Activated naive CD8-positive, alpha-beta T cell treated with anti-CD3 and anti-CD28 coated beads, Interleukin-2, amount 10 ng/mL, durations not matched to agents 7 days and 5 days (primary cell): ENCODE data around the gene SLC7A14. TPM values are rescaled to one million over a fixed set of nuclear protein-coding genes. Genes with fewer than 3 reads are reported as not detected.

Experiments
- ATAC-seq: fragments of 150-1000 bp; cut with Tn5 transposase; one replicate; pipeline ENCODE4 v1.10.0; 2021; ENCODE audit warnings: low read depth, moderate library complexity
- POLR2A ChIA-PET: fragments of 350-600 bp; sonication (Branson Sonifier 250); formaldehyde crosslinking; loops from one replicate; lab custom pipeline; 2021; ENCODE audit warnings: antibody characterized with exemption; lab: Charles Lee
- DNase-seq: peaks from one replicate; pipeline ENCODE4 v3.0.0; 2021
- H3K27ac Mint-ChIP-seq: one replicate; pipeline ENCODE4 v1.8.0; 2022; ENCODE audit warnings: mild to moderate bottlenecking, mixed read lengths
- H3K27me3 Mint-ChIP-seq: one replicate; pipeline ENCODE4 v1.8.0; 2022; ENCODE audit warnings: mild to moderate bottlenecking, moderate library complexity, mixed read lengths
- H3K36me3 Mint-ChIP-seq: one replicate; pipeline ENCODE4 v1.8.0; 2021; ENCODE audit warnings: mild to moderate bottlenecking, mixed read lengths
- H3K4me1 Mint-ChIP-seq: one replicate; pipeline ENCODE4 v1.8.0; 2021; ENCODE audit warnings: mixed read lengths
- H3K4me3 Mint-ChIP-seq: one replicate; pipeline ENCODE4 v1.8.0; 2022; ENCODE audit warnings: mild to moderate bottlenecking, moderate library complexity, mixed read lengths
- H3K9me3 Mint-ChIP-seq: one replicate; pipeline ENCODE4 v1.8.0; 2021; ENCODE audit warnings: mixed read lengths
- total RNA-seq, 2 experiments: library from RNA; stranded (reverse); gene quantifications; one replicate each; pipeline ENCODE4 v1.2.3, GENCODE V29; 2021

Gene SLC7A14
- total RNA-seq, 2 experiments from 2014 or later: not detected

DNA sequence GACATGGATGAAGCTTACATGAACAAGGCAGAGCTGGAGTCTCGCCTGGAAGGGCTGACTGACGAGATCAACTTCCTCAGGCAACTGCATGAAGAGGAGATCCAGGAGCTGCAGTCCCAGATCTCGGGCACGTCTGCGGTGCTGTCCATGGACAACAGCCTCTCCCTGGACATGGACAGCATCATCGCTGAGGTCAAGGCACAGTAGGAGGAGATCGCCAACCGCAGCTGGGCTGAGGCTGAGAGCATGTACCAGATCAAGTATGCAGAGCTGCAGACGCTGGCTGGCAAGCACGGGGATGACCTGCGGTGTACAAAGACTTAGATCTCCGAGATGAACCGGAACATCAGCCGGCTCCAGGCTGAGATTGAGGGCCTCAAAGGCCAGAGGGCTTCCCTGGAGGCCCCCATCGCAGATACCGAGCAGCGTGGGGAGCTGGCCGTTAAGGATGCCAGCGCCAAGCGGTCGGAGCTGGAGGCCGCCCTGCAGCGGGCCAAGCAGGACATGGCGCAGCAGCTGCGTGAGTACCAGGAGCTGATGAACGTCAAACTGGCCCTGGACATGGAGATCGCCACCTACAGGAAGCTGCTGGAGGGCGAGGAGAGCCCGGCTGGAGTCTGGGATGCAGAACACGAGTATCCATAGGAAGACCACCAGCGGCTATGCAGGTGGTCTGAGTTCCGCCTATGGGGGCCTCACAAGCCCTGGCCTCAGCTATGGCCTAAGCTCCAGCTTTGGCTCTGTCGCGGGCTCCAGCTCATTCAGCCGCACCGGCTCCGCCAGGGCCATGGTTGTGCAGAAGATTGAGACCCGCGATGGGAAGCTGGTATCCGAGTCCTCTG is 89.6 kb downstream of the SLC7A14 start:
- DNase-seq: no peak
- Mint-ChIP-seq H3K4me1 (no peaks in the 10 kb centered on the region), H3K27ac (no peak overlapping the region), H3K27me3 (peaks cover 11% of the 10 kb centered on the region), H3K9me3 (no peaks in the 10 kb centered on the region), H3K36me3 (no peaks in the 10 kb centered on the region), H3K4me3 (no peak overlapping the region)
- ATAC-seq: no peak
- POLR2A ChIA-PET: no interaction called here

DNA sequence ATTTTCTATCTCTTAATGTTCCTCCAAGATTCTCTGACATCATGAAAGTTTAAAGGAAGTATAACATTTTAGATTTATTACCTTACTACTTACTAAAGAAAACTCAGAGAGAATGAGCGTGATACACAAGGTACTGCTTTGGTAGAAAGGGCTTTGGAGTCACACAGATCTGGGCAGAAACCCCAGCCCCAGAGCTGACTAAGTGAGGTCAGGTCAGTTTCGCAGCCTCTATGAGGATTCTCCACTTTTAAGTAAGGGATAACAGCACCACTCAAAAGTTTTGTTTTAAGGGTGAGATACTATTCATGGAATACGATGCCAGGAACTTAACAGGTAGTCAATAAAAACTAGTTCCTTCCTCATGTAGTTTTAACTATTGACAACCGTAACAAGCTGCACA is 91.1 kb downstream of the SLC7A14 start:
- Mint-ChIP-seq H3K27ac (no peak overlapping the region), H3K36me3 (no peaks in the 10 kb centered on the region), H3K27me3 (no peaks in the 10 kb centered on the region), H3K9me3 (no peaks in the 10 kb centered on the region), H3K4me1 (no peaks in the 10 kb centered on the region), H3K4me3 (no peak overlapping the region)
- ATAC-seq (no peak), DNase-seq (no peak)
- POLR2A ChIA-PET: no interaction called here

DNA sequence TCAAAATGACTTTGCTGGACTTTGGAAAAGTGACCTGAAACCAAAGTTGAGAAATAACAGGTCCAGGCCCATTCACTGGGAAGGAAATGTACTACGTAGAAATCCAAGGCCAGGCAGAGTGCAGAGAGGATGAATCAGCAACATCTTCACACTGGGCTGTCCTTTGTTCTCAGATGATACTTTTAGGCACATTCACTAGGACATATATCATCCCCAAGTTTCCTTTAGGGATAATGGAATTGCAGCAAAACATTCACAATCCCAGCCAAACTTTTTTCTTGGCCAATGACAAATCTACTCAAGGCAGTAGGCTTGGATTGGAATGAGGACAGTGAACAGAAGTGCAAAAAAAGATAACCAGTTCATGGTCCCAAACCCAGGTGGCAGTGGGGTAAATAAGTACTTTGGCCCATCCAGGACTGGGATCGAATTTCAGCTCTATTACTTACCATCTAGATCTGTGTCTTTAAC is 92.1 kb downstream of the SLC7A14 start:
- H3K27me3 Mint-ChIP-seq: no peaks in the 10 kb centered on the region
- POLR2A ChIA-PET: no interaction called here

DNA sequence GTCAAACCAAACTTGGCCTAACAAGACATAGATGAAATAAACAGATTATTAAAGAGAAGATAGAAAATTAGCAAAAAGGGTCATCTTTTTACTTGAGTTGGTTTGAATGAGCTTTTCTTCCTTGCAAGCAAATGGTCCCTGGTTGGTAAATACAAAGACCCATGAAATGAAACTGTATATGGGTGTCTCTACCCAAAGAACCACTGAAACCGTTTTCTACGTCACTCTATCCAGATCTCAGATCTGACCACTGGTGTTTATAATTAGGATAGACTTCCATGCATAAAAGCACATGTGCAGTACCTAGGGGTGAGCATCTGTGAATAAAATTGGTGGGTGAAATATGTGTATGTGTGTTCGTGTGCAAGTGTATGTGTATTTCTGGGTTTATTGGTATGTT is 94.0 kb downstream of the SLC7A14 start:
- Mint-ChIP-seq H3K4me1 (no peaks in the 10 kb centered on the region), H3K4me3 (no peak overlapping the region), H3K36me3 (no peaks in the 10 kb centered on the region), H3K27ac (no peak overlapping the region), H3K9me3 (no peaks in the 10 kb centered on the region), H3K27me3 (peaks cover 3% of the 10 kb centered on the region)
- no peak for DNase-seq
- no peak for ATAC-seq
- POLR2A ChIA-PET: no interaction called here

More for the DNA sequence above, 92.1 kb downstream of the SLC7A14 start:
- no peak overlapping the region for H3K27ac Mint-ChIP-seq
- H3K36me3 Mint-ChIP-seq: no peaks in the 10 kb centered on the region
- H3K9me3 Mint-ChIP-seq: no peaks in the 10 kb centered on the region
- DNase-seq (no peak), ATAC-seq (no peak)
- no peaks in the 10 kb centered on the region for H3K4me1 Mint-ChIP-seq
- H3K4me3 Mint-ChIP-seq: no peak overlapping the region

DNA sequence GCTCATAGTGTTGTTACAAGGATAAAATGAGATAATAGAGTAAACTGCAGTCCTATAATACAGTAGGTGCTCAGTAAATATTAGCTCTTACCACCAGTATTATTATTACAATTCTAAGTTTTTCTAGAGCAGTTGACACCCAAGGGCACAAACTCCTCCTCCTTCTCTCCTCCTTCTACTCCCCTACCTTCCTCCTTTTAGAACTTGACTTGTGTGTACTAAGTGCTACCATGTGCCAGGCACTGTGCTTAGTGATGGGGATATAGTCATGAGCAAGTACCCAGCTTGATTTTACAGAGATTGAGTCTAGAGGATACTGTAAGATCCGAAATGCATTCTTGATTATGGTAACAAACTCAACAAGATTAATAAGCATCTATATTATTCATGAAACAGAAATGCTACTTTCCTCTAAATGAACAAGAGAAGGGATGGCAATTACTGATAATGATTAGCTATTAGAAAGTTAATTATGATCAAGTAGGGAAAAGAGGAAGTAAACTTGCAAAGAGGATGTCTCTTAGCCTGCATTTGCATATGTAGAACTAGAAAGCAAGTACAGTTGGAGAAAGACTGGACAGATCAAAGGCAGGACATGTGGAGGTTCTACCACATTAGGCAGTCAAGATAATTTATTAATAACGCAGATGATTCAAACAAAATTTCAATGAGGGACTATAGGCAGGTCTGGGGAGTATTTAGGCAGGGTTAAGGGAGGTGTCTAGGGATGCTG is 94.9 kb downstream of the SLC7A14 start:
- H3K4me3 Mint-ChIP-seq: no peak overlapping the region
- POLR2A ChIA-PET: interaction anchor here (0.6 kb wide), 1 partner anchor 1113 kb away, joined by 4 read pairs; no protein-coding TSS in a partner anchor
- no peak for DNase-seq
- no peaks in the 10 kb centered on the region for H3K4me1 Mint-ChIP-seq
- H3K27ac Mint-ChIP-seq: no peak overlapping the region
- H3K27me3 Mint-ChIP-seq: peaks cover 10% of the 10 kb centered on the region
- no peaks in the 10 kb centered on the region for H3K9me3 Mint-ChIP-seq
- ATAC-seq: no peak
- H3K36me3 Mint-ChIP-seq: no peaks in the 10 kb centered on the region

DNA sequence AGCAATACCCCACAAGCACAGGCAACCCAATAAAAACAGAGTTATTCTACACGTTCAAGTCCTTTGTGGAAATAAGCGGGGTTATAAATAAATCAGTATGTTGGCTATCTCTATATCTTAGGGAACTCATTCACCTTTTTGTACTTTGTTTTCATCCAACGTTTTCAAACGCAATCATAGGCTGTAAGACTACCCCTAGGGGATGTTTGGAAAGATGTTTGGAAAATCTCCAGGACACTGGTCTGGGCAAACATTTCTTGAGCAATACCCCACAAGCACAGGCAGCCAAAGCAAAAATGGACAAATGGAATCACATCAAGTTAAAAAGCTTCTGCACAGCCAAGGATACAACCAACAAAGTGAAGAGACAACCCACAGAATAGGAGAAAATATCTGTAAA is 97.1 kb downstream of the SLC7A14 start:
- H3K4me1 Mint-ChIP-seq: no peaks in the 10 kb centered on the region
- H3K27ac Mint-ChIP-seq: no peak overlapping the region

DNA sequence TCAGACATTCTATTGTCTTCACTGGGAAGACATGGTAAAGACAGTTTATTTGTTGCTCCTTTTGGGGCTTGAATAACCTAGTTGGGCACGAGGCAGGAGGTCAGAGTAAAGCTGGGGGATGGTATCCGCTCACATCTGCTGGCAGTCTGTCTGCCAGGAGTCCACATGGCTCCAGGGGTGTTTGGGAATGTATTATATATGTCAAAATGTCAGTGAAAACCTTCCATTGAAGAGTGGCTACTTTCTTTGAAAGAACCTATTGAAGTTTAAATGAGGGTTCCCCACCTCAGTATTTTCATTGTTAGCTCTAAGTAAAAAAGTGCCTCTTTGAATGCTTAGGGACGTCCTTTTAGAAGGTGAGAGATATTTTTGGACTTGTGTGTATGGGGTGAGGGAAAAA is 98.8 kb downstream of the SLC7A14 start:
- H3K27me3 Mint-ChIP-seq: peaks cover 11% of the 10 kb centered on the region
- no peaks in the 10 kb centered on the region for H3K36me3 Mint-ChIP-seq
- H3K4me3 Mint-ChIP-seq: no peak overlapping the region
- POLR2A ChIA-PET: no interaction called here
- no peaks in the 10 kb centered on the region for H3K9me3 Mint-ChIP-seq
- ATAC-seq (no peak), DNase-seq (no peak)
- H3K4me1 Mint-ChIP-seq: no peaks in the 10 kb centered on the region
- no peak overlapping the region for H3K27ac Mint-ChIP-seq

More for the DNA sequence above, 97.1 kb downstream of the SLC7A14 start:
- ATAC-seq (no peak), DNase-seq (no peak)
- no peaks in the 10 kb centered on the region for H3K9me3 Mint-ChIP-seq
- H3K27me3 Mint-ChIP-seq: peaks cover 11% of the 10 kb centered on the region
- POLR2A ChIA-PET: no interaction called here
- no peak overlapping the region for H3K4me3 Mint-ChIP-seq
- H3K36me3 Mint-ChIP-seq: no peaks in the 10 kb centered on the region

DNA sequence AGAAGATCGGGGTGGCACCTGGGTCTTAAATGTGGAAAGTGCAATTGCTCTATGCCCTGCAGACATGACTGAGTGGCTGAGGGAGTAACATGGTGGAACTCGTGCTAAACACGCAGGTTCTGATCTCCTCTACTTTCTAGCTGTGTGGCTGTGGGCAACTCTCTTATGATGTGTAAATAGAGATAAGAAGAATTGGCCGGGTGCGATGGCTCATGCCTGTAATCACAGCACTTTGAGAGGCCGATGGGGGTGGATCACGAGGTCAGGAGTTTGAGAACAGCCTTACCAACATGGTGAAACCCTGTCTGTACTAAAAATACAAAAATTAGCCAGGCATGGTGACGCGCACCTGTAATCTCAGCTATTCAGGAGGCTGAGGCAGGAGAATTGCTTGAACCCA is 99.5 kb downstream of the SLC7A14 start:
- POLR2A ChIA-PET: no interaction called here
- no peak overlapping the region for H3K27ac Mint-ChIP-seq

DNA sequence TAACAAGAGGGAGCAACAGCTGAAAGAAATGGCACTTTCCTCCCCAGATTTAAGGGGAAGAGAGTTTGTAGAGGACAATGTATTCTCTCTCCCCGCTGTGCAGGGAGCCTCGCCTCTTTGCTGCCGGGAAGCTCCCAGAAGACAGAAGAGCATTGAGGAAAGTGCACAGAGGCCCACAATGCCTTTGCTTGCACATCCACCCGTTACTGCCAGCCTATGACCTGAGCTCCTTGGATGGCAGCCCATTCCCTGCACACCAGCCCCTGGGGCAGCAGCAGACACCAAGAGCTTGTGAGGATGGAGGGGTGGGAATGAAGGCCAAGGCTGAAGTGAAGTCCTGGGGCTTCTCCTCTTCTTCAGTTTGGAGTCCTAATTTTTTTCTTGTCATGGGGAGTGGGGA is 100.2 kb downstream of the SLC7A14 start:
- Mint-ChIP-seq H3K27me3 (peaks cover 11% of the 10 kb centered on the region), H3K36me3 (no peaks in the 10 kb centered on the region), H3K27ac (no peak overlapping the region), H3K9me3 (no peaks in the 10 kb centered on the region), H3K4me3 (no peak overlapping the region), H3K4me1 (no peaks in the 10 kb centered on the region)
- ATAC-seq (no peak), DNase-seq (no peak)
- POLR2A ChIA-PET: no interaction called here

More for the DNA sequence above, 99.5 kb downstream of the SLC7A14 start:
- DNase-seq (no peak), ATAC-seq (no peak)
- no peaks in the 10 kb centered on the region for H3K36me3 Mint-ChIP-seq
- no peaks in the 10 kb centered on the region for H3K4me1 Mint-ChIP-seq
- H3K27me3 Mint-ChIP-seq: peaks cover 11% of the 10 kb centered on the region
- H3K9me3 Mint-ChIP-seq: no peaks in the 10 kb centered on the region
- no peak overlapping the region for H3K4me3 Mint-ChIP-seq

DNA sequence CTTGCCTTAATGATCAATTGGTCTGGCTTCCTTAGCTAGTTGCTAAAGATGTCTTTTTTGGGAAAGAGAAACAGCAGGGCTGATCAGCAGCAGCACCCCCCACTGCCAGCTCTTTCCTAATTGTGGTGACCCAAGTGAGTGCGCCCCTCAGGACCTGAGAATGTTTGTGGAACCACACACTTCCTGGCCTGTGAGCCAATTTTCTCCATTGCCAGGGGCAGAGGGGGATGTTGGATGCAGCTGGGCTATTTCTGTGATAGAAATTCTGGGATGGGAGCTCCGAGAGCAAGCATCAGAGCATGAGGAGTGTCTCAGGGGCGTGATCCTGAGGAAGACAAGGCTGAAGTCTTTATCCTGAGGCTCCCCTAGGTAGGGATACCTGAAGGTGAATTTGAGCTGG is 100.6 kb downstream of the SLC7A14 start:
- H3K36me3 Mint-ChIP-seq: no peaks in the 10 kb centered on the region
- no peaks in the 10 kb centered on the region for H3K9me3 Mint-ChIP-seq
- no peak overlapping the region for H3K4me3 Mint-ChIP-seq
- ATAC-seq (no peak), DNase-seq (no peak)
- POLR2A ChIA-PET: no interaction called here
- H3K4me1 Mint-ChIP-seq: no peaks in the 10 kb centered on the region
- H3K27me3 Mint-ChIP-seq: peaks cover 11% of the 10 kb centered on the region
- no peak overlapping the region for H3K27ac Mint-ChIP-seq

DNA sequence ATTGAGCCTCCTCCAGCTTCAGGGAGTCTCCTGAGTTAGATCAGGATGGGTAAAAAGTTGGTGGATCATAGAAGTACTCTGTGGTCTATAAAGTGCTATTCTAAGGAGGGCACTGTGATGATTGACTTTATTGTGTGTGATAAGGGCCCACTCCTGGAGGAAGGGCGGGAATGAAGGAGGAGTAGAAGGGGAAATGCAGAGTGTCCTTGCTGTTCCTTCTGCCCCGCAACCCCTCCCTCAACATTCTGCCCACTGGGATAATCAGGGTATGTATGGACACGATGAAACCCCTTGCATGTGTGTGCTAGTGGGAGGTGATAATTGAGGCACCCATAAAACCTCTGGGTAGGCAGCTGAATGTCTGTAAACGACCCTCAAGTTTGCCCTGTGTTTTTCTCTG is 101.0 kb downstream of the SLC7A14 start:
- H3K4me1 Mint-ChIP-seq: no peaks in the 10 kb centered on the region
- H3K36me3 Mint-ChIP-seq: no peaks in the 10 kb centered on the region
- ATAC-seq (no peak), DNase-seq (no peak)
- H3K27me3 Mint-ChIP-seq: peaks cover 11% of the 10 kb centered on the region
- POLR2A ChIA-PET: no interaction called here
- no peaks in the 10 kb centered on the region for H3K9me3 Mint-ChIP-seq
- H3K27ac Mint-ChIP-seq: no peak overlapping the region
- no peak overlapping the region for H3K4me3 Mint-ChIP-seq

DNA sequence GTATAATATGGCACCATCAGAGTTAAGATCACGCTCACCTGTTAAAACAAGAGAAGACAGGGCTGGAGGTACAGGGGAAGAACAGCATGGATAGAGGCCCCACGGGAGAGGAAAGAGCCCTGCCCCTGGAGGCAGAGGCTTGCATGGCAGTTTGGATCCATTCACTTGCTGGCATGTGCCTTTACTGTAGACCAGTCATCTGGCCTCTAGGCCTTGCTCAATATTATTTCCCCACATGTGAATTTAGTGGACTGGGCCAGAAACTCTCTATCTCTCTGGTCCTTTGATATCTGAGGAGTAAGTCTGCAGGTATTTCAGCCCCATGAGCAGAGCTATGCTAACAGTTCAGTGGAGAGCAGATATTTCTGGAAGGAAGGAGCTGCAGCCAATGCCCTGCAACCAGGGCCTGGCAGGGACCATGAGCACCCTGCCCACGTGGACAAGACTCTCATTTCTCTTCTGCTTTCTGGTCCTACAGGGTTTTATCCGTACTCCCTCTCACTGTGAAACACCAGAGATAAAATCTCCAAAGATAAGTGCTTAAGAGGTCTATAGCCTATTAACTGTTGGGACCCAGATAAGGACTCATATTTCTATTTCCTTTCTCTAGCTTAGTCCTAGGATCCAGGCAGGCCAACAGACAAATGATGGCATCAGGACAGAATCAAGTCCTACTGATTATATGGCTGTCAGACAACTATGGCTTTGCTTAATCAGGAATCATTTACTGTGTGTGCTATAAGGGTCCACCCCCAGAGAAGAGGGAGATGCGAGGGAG is 102.2 kb downstream of the SLC7A14 start:
- no peak overlapping the region for H3K27ac Mint-ChIP-seq
- POLR2A ChIA-PET: no interaction called here

DNA sequence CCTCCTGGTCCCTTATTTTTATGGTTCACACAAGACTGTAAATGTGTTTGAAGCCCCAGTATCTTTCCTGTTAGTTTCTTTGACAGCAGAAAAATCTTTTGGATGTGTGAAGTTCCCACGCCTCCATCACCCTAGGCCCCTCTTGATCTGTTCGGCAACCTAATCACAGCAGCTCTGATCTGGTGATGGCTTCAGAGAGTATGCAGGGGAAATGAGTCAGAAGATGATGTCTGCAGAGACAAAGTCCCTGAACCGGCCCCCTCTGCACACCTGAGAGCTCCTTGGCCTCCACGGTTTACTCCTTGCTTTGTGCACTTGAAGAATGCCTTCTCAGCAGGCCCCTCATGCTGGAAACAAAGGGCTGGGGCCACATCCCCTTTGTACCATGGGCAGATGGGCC is 103.7 kb downstream of the SLC7A14 start:
- H3K4me3 Mint-ChIP-seq: no peak overlapping the region
- no peaks in the 10 kb centered on the region for H3K36me3 Mint-ChIP-seq
- DNase-seq (no peak), ATAC-seq (no peak)
- H3K9me3 Mint-ChIP-seq: no peaks in the 10 kb centered on the region
- no peak overlapping the region for H3K27ac Mint-ChIP-seq
- POLR2A ChIA-PET: no interaction called here
- no peaks in the 10 kb centered on the region for H3K4me1 Mint-ChIP-seq
- peaks cover 13% of the 10 kb centered on the region for H3K27me3 Mint-ChIP-seq

More for the DNA sequence above, 102.2 kb downstream of the SLC7A14 start:
- DNase-seq (no peak), ATAC-seq (no peak)
- no peak overlapping the region for H3K4me3 Mint-ChIP-seq
- H3K27me3 Mint-ChIP-seq: peaks cover 11% of the 10 kb centered on the region
- H3K9me3 Mint-ChIP-seq: no peaks in the 10 kb centered on the region
- no peaks in the 10 kb centered on the region for H3K36me3 Mint-ChIP-seq
- no peaks in the 10 kb centered on the region for H3K4me1 Mint-ChIP-seq
